ENCODE data around the gene USP20.

Gene USP20

GRCh38 chr9:129894120-129894823, 59.0 kb downstream of the USP20 start:
- no peak for DNase-seq

- no peak for DNase-seq
These were observed 60.4 kb downstream of the USP20 start for GRCh38 chr9:129895376-129896268.

- DNase-seq: no peak
These were observed 62.0 kb downstream of the USP20 start for GRCh38 chr9:129897263-129897662.

GRCh38 chr9:129898185-129898584, 62.9 kb downstream of the USP20 start:
- DNase-seq: no peak

GRCh38 chr9:129899620-129900019, 64.4 kb downstream of the USP20 start:
- no peak for DNase-seq

- no peak for DNase-seq
These were observed 65.2 kb downstream of the USP20 start for GRCh38 chr9:129900263-129901027.

GRCh38 chr9:129901993-129902739, 66.9 kb downstream of the USP20 start:
- DNase-seq: no peak

- DNase-seq: no peak
These were observed 67.5 kb downstream of the USP20 start for GRCh38 chr9:129902740-129903134.

GRCh38 chr9:129904734-129905133, 69.5 kb downstream of the USP20 start:
- no peak for DNase-seq

- no peak for DNase-seq
These were observed 71.0 kb downstream of the USP20 start for GRCh38 chr9:129906298-129906697.

GRCh38 chr9:129907201-129907600, 71.9 kb downstream of the USP20 start:
- DNase-seq: no peak

- no peak for DNase-seq
These were observed 73.6 kb downstream of the USP20 start for GRCh38 chr9:129908906-129909305.

- DNase-seq: no peak
These were observed 74.6 kb downstream of the USP20 start for GRCh38 chr9:129909851-129910250.

GRCh38 chr9:129910628-129911567, 75.6 kb downstream of the USP20 start:
- no peak for DNase-seq

GRCh38 chr9:129914051-129914450, 78.8 kb downstream of the USP20 start:
- DNase-seq: no peak

GRCh38 chr9:129916707-129917106, 81.4 kb downstream of the USP20 start:
- no peak for DNase-seq

GRCh38 chr9:129918296-129918950, 83.2 kb downstream of the USP20 start:
- DNase-seq: no peak

GRCh38 chr9:129919277-129919676, 84.0 kb downstream of the USP20 start:
- DNase-seq: no peak

- DNase-seq: no peak
These were observed 84.6 kb downstream of the USP20 start for GRCh38 chr9:129919841-129920240.

GRCh38 chr9:129921905-129922304, 86.6 kb downstream of the USP20 start:
- DNase-seq: no peak

GRCh38 chr9:129923589-129923988, 88.3 kb downstream of the USP20 start:
- no peak for DNase-seq

Measured in eye (tissue), 1 donor.